ENCODE results near the gene DNAJC15.
"Not testable (repeated sequence)": the region's sequence is repeated elsewhere in the genome, so short reads cannot be mapped to it uniquely, and the experiment has no call there.

The DNAJC15 gene

DNA sequence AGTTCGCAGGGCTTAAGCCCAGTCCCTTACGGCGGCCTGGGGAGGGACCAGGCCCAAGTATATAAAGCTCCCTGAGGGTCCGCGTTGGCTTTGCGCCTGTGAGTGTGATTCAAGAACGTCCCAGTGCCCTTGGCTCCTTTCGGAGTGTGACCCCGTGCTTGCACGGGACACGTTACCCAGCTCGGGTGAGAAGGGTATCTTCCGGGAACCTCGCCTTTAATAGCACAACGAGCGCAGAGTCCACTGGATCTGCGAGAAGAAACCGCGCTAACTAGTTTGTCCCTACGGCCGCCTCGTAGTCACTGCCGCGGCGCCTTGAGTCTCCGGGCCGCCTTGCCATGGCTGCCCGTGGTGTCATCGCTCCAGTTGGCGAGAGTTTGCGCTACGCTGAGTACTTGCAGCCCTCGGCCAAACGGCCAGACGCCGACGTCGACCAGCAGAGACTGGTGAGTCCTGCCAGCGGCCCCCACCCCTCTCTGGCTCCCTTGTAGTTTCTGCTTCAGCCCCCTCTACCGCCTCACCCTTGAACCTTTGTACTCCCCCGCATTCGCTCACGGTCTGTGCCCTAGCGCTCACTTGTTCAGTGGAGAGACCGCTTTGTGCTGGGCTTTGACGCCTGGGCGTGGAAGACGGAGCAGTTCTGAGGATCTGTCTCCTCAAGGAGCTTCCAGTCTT, at the start of gene DNAJC15:
Gene DNAJC15, plus strand, starts transcription at position 298 of the 675 bp plus-strand sequence. Its CDS starts 41 bp downstream, at position 339.
- DNase-seq = peak; percentile 87

DNA sequence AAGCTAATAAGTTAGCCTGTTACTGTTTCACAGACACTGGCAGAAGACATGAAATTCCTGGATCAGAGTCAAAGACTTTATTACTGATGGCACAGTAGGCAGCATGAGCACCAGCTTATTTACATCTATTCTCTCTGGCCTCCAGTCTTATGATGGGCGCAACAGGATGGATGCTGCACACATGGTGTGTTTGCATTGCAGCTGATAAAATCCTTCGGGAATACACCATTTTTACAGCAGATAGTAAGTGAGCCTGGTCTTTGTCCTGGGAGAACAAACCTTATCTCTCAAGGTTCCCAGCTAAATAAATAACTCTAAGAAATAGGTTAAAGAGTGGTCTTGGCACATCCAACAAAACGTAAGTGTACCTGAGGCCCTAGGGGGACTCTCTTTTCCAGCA, 47.3 kb upstream of the DNAJC15 start:
- no peak for DNase-seq

DNA sequence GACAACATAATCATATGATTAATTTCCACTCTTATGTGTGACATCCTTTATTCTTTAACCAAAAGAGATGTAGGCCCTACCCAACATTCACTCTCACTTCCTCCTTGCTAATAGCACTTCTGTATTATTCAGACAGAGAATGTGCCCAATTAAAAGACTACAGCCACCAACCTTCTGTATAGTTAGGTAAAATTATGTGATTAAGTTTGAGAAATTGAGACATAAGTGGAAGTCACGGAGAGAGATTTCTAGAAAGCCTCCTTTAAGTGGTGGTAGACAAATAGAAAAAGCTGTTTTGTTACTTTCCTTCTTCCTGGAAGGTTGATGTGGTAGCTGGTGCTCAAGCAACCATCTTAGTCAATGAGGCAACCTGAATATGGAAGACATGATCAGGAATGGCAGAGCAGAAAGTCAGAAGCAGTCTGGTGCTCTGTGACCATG, 46.1 kb upstream of the DNAJC15 start:
- DNase-seq = no peak

DNA sequence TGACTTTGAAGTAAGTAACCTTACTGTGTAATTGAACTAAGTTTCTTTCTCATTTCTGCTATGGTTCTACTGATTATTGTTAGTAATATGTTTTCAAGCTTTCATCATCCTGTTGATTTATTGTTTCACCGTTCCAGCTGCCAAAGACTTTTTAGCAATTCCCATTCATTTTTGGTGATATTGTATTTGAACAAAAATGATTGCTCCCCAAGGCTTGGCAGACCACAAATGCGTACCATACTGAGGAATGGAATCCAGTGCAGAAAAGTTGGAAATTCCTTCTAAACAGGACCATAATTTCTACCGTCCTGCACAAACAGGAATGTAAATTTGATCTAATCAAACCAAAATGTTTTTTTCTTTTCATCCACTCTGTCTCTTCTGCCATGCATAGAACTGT, 42.1 kb upstream of the DNAJC15 start:
- DNase-seq = no peak

DNA sequence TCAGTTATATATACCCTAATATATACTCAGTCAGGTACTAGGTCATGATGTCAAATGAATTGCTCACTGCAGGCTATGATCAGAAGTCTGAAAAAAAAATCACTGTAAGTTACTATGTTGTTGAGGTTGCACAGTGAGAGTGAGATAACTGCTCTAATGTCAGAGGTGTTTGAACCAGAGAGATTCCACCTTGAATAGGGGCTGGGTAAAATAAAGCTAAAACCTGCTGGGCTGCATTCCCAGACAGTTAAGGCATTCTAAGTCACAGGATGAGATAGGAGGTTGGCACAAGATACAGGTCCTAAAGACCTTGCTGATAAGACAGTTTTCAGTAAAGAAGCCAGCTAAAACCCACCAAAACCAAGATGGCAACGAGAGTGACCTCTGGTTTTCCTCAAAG, 41.5 kb upstream of the DNAJC15 start:
- no peak for DNase-seq

DNA sequence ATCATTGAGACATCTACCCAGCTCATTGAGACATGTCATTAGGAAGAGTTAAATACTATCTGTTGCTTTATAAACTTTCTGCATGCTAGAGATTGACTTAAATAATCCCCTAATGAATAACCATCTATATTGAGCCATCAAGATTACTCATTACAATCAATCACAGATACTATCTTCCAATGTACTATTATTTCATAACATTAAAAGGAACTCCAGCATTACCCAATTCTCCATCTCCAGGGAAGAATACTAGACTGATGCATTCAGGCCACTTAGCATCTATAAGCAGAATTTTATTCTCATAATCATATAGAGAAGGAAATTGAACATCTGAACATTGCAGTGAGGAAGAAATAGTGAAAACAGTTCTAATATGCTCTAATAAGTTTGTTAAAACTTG, 39.4 kb upstream of the DNAJC15 start:
- no peak for DNase-seq

DNA sequence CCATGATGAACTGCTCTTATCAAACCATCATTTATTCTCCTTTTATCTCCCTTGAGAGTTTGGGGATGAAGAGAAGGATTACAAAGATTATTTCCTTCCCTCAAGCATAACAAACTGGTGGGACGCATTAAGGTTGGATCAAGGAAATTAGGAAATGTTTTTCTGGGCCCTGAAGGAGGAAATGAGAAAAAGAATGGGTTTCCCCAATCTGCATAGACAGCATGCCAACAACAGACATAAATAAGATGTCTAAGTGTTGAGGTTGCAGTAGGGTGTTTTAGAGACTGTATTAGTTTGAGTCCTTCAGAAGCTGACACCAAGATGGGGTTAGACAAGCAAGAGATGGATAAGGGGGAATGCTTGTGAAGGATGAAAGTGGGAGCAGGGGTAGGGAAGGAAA, 38.7 kb upstream of the DNAJC15 start:
- no peak for DNase-seq

DNA sequence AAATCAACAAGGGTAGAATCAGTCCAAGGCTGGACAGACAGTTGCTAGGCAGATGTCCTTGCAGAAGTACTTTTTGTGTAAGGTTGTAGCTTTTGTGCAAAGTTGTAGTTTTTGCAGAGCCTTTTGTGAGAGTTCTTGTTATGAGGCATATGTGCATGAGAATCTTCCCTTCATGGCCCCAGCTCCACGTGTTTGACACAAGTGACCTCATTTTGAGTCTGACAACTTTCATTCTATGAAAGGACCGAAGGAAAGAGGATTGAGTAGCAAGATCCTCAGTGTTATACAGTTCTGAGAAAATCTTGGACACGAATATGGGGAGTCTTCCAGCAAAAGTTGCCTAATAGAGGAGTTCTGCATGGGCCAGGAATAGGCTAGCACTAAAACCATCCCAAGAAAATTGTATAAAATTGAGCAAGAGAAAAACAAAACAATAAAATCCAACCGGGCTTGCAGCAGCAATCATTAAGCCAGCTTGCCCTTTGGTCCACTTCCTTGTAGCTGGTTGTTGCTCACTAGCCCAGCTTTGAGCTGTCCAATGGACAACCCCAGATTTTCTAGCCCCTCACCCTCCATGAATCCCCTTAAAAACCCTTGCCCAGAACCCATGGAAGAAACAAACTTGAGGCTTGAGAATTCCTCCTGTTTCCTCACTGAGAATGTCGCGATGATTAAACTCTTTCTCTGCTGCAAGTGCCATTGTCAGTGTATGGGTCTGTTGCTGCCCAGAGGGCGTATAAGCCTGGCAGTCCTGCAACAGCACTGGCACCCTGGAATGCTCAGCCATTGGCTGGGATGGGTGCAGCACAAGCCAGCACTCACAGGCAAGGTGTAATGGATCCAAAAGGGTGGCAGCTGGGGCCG, 37.8 kb upstream of the DNAJC15 start:
- no peak for DNase-seq

DNA sequence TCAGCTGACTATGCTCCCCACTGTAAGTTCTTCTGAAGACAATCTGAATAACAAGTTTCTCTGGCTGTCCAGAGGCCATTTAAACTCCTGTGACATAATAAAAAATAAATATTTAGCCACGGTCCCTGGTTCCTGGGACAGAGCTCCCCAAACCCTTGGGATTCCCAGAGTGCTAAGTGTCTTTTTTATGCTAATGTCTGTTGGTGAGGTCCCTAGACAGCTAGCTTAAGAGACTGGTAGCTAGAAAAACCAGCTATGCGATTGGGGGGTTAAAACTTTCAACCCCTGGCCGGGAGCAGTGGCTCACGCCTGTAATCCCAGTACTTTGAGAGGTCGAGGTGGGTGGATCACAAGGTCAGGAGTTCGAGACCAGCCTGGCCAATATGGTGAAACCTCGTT, 37.2 kb upstream of the DNAJC15 start:
- no peak for DNase-seq

DNA sequence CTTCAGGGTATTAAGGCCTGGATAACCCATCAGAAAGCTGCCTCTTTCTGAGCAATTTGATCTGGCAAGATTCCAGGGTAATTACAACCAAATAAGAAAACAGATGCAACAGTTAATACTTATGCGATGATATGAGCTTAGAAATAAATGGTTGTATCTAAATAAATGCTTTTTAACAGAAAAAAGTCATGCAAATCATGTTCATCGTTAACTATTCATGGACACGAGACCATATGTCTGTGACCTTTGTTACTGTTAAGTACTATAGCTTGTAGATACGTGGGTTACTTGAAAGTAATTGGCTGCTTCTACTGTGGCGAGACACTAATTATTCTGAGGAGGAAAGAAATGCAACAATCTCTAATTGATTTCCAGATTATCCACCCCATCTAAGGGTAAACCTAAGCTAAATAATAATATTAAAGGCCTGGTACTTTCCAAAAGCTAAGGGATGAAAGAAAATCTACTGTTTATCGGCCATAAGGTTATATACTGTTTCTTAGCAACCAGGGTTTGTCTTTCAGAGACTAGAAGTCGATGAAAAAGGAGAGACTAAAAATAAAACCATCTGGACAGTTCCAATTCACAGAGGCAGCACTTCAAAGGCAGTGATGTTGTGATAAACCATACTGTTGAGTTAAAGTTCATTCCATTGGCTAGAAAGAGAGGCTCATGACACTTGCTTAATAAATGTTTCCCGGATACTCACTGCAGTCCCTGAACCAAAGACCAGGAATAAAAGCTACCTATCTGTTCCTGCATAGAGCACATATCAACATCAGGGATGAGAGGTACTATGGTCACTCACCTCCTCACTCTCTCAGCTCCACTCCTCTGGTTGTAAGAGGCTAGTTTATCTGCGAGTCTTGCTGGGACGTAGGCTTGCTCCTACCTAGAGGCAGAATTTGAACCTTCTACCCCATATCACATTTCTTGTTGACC, 32.8 kb upstream of the DNAJC15 start:
- no peak for DNase-seq

DNA sequence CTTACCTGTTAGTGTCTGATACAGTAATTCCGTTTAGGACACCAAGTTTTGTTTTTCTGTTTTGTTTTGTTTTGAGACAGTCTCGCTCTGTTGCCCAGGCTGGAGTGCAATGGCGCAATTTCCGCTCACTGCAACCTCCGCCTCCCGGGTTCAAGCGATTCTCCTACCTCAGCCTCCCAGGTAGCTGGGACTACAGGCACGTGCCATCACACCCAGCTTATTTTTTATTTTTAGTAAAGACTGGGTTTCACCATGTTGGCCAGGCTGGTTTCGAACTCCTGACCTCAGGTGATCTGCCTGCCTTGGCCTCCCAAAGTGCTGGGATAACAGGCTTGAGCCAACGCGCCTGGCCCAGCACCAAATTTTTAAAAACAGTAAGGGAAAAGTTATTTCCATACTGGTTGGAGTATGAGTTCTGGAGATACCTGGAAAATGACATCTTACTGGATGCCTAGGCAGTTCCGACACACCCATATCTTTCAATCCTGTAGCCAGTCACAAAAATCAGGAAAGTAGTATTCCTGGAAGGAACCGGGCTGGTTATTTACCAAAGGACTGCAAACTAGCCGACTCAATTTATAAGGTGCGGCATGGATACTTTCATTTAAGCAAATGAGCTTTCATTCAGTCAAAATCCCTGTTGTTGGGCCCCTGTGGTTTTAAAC, 32.0 kb upstream of the DNAJC15 start:
- DNase-seq = not testable (repeated sequence)

DNA sequence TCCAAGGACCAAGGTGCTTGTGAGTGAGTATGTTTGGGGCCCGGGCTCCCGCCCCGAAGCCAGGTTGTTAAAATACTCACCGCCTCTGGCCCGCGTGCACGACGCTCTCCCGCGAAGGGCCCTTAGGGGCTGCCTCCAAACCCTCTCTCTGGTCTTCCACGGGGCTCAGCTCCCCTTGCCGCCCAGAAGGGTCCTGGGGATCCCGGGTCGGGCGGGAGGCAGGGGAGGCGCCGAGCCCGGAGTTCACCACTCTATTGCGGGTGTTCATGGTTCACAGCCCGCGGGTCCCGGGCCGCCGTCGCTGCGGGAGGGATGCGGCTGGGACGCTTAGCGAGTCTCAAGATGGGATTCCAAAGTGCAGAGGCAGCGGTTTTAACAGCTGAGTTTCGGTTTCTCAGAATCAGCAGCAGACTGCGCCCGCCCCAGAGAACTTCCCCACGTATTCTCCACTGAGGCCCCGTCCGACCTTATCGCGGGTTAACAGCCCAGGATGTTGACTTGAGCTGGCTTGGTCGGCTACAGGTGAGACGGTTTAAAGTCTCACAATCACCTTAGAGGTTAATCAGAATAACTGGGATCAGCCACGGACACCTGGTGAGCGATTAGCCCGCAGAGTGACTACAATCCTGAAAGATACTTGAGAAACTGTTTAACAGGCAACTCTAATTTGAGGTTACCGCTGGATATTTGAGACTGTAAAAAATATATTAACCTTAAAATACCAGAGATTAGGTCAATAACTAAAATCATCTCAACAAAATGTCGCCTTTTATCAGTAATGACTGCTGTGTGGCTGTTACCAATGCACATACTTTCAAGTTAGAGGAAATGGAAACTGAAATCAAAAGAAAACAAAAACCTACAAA, 31.3 kb upstream of the DNAJC15 start, which contains the start of gene EPSTI1:
Gene EPSTI1, minus strand, starts transcription at position 344 of the 866 bp plus-strand sequence. Its CDS starts 76 bp downstream, at position 268.
- peak; percentile 82 for DNase-seq

DNA sequence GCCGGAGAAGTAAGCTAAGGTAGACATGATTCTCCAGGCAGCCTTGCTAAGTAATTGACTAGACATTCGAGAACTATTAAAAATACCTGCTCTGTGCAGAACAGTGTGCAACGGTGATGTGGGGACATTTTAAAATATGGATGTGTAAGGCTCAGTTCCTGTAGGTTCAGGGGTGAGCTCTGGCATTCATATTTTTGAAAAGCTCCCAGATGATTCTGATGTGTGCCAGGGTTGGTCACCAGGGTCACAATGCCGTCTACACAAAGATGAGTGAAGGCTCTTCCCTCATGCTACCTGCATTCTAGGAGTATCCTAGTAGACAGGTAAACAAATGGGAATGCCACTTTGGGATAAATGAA, 30.6 kb upstream of the DNAJC15 start:
- no peak for DNase-seq

DNA sequence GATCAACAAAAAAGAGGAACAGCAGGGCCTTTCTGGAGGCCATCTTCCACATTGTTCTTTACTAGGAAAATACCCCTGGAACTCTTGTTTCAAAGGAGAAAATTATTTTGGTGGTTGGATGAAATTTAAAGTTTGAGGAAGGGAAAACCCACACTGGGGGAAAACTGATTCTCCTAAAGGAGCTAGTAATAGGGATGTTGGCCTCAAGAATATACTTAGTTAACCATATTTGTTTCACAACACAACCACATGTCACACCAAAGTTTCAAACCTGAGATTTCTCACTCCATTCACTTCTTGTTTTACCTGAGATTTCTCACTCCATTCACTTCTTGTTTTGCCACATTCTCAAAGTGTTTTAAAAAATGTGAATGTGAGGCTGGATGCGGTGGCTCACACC, 28.5 kb upstream of the DNAJC15 start:
- no peak for DNase-seq

DNA sequence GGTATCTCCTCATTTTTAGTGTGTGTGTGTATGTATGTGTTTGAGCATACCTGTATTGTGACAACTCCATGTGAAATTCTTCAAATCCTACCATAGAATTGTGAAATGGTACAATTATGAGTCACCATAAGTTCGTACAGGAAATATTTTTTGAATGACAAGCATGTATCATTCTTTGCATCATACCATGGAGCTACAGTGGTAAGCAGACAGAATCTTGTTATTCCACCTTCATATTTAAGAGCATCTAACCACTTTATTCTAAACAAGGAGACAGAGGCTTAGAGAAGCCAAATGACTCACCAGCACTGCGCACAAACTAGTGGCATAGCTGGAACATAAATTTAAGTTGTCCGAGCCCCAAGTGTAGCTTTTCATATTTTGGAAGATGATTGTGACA, 26.8 kb upstream of the DNAJC15 start:
- DNase-seq = no peak

DNA sequence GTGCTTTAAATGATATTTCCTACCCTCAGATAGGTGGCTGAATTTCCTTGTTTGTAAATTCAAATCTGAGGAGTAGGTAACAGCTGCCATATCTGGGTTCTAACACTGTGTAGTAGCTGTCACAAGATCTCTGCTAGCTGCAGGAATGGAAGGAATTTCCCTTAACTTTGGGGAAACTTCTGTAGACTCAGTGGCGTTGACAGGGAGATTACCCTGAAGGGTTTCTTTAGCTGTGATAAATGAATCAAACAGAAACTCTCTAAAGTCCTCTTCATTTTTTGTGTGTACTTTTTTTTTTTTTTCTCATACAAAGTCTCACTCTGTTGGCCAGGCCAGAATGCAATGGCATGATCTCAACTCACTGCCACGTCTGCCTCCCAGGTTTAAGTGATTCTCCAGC, 26.0 kb upstream of the DNAJC15 start:
- no peak for DNase-seq

DNA sequence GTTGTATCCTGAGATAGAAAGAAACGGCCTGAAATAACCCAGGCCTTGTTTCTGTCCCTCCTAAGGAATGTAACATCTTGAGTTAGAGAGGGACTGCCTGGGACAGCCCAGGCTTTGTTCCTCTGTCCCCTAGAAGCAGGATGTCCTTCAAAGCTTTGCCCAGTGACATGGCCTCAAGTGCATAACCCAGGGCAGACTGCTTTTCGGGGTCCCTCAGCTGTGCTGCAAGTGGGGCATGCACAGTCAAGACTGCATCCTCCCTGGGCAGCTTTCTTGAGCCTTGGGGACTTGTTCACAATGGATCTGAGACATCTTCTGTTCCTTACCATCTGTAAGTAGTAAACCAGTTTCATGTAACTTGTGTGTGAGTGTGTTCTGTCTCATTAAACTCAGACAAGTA, 23.9 kb upstream of the DNAJC15 start:
- no peak for DNase-seq

DNA sequence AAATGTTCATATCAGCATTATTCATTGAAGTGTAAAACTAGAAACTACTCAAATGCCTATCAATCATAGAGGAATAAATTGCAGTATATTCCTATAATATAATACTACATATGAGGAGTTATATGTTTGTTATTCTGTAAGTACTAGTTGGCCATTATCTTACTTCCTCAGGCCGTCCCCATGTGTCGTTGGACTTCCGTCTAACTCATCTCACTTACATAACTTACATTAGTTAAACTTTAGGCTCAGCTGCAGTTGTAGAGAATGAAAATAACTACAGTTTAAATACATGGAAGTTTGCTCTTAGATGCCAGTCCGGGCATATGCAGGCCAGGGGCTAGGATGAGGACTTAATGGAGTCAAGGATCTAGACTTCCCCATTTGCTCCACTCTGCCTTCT, 22.7 kb upstream of the DNAJC15 start:
- DNase-seq = no peak

DNA sequence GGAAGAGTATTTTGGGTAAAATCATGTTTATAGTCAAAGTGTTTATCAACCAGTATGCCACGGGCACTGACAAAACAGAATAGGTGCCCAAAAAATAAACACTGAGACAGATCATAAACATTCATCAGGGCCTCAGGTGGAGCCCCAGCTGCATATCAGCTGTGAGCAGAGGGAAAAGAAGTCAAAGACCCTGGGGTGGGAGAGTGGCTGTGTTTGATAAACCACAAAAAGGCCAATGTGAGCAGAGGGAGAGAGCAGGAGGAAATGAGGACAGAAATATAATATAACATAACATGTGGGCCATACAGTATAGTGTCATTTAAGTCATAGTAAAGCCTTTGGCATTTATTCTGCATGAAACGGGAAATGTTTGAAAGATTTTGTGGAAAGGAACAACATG, 21.4 kb upstream of the DNAJC15 start:
- DNase-seq = no peak

DNA sequence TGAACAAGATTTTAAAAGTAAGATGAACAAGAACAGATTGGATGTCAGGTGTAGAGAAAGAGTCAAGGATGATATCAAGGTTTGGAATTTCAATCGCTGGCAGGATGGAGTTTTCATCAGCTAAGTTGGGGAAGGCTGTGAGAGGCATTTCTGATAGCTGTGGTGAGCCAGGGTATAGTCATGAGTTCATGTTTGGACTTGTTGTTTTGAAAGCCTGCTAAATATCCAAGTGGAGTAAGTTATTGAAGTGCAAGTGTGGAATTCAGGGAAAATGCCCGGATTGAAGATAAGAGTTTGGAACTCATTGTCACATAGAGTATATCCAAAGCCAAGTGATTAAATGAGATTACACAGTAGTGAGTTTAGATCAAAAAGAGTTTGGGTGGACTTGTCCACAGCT, 20.4 kb upstream of the DNAJC15 start:
- no peak for DNase-seq

DNA sequence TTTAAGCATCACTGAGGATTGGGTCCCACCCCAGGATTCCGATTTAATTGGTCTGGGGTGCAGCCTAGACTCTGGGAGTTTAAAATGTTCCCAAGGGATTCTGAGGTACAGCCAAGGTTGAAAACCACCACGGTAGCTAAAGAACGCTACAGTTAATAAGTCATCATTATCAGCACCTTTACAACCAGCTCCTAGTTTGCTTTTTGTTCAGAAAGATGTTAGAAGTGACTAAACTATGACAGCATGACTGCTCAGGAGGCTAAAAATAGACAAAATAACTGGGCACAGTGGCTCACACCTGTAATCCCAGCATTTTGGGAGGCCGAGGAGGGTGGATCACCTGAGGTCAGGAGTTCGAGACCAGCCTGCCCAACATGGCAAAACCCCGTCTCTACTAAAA, 19.7 kb upstream of the DNAJC15 start:
- no peak for DNase-seq

All from activated CD8-positive, alpha-beta memory T cell treated with anti-CD3 and anti-CD28 coated beads, Interleukin-2, amount 50 U/mL, for 48 hours (primary cell).